GM19438 (cell line): Measurements from ENCODE around the gene MYEOV.

Experiments used
- ATAC-seq: cut with Tn5 transposase; IDR thresholded peaks from one replicate; pipeline ENCODE4 v1.9.1; 2021; ENCODE audit warnings: low read depth; ENCODE audit not compliant: unreplicated experiment

MYEOV gene

GRCh38 chr11:69300120-69301060 is 6.4 kb downstream of the MYEOV start:
- ATAC-seq = no peak

- ATAC-seq = no peak
Observed at GRCh38 chr11:69301081-69301454, 7.1 kb downstream of the MYEOV start.

- no peak for ATAC-seq
Observed at GRCh38 chr11:69301455-69302401, 7.8 kb downstream of the MYEOV start.

- ATAC-seq = no peak
Observed at GRCh38 chr11:69302447-69303020, 8.6 kb downstream of the MYEOV start.

GRCh38 chr11:69303427-69303826 is 9.5 kb downstream of the MYEOV start:
- ATAC-seq = no peak

GRCh38 chr11:69304258-69304657 is 10.3 kb downstream of the MYEOV start:
- ATAC-seq = no peak

GRCh38 chr11:69304686-69305085 is 10.7 kb downstream of the MYEOV start:
- no peak for ATAC-seq

- ATAC-seq = no peak
Observed at GRCh38 chr11:69305885-69306540, 12.1 kb downstream of the MYEOV start.

- ATAC-seq = no peak
Observed at GRCh38 chr11:69306821-69307220, 12.9 kb downstream of the MYEOV start.

- no peak for ATAC-seq
Observed at GRCh38 chr11:69307421-69307820, 13.5 kb downstream of the MYEOV start.

- ATAC-seq = no peak
Observed at GRCh38 chr11:69307871-69308431, 14.0 kb downstream of the MYEOV start.

GRCh38 chr11:69308491-69308911 is 14.5 kb downstream of the MYEOV start:
- ATAC-seq = no peak

GRCh38 chr11:69308936-69309615 is 15.1 kb downstream of the MYEOV start:
- ATAC-seq = no peak

- ATAC-seq = no peak
Observed at GRCh38 chr11:69309631-69310280, 15.8 kb downstream of the MYEOV start.

- no peak for ATAC-seq
Observed at GRCh38 chr11:69310351-69310750, 16.4 kb downstream of the MYEOV start.

- ATAC-seq = no peak
Observed at GRCh38 chr11:69310934-69311766, 17.2 kb downstream of the MYEOV start.

- no peak for ATAC-seq
Observed at GRCh38 chr11:69311767-69312385, 17.9 kb downstream of the MYEOV start.
